ENCODE results near the gene WSCD1. TPM values are rescaled to one million over a fixed set of nuclear protein-coding genes. Genes with fewer than 3 reads are reported as not detected.

Gene WSCD1
- total and polyA plus RNA-seq, 2 donors (not counting 3 experiments of a cell fraction or from before 2014, with no cell fraction given), result 21.5 to 49.4 TPM

- Histone ChIP-seq H4K20me1 (replicated peaks; ENCODE audit: control insufficient read depth, extremely low read depth, insufficient read depth, low read length) (no peaks in the 10 kb centered on the region), H3K9me3 (replicated peaks; ENCODE audit: control insufficient read depth, insufficient read depth, low read length) (no peaks in the 10 kb centered on the region), H3K4me3 (replicated peaks in 1 of 3; ENCODE audit: insufficient read depth in 1 of 3, low read depth in 1 of 3, low read length in 3 of 3) (no peak overlapping the region), H3K27me3 (ENCODE audit: control insufficient read depth in 2 of 2, insufficient read depth in 2 of 2, low read length in 2 of 2) (peaks cover 0 to 8% of the 10 kb centered on the region in 2 experiments), H2AFZ (ENCODE audit: low read depth, low read length) (no peak overlapping the region), H3K36me3 (ENCODE audit: control insufficient read depth in 2 of 2, extremely low read depth in 1 of 2, insufficient read depth in 2 of 2, low read length in 2 of 2) (no peaks in the 10 kb centered on the region), H3K27ac (ENCODE audit: insufficient read depth, low read depth, low read length) (no peak overlapping the region), H3K79me2 (ENCODE audit: control insufficient read depth, insufficient read depth, low read length) (no peaks in the 10 kb centered on the region), H3K9me1 (replicated peaks; ENCODE audit: control insufficient read depth, extremely low read depth, insufficient read depth, low read length) (no peaks in the 10 kb centered on the region), H3K9ac (replicated peaks; ENCODE audit: extremely low read depth, insufficient read depth, low read length) (no peak overlapping the region), H3K4me2 (ENCODE audit: insufficient read depth, low read length) (no peak overlapping the region), H3K4me1 (ENCODE audit: control insufficient read depth, extremely low read depth, insufficient read depth, low read length) (no peaks in the 10 kb centered on the region)
- ChIA-PET POLR2A (no interaction called here), CTCF (interaction anchor here (1.4 kb wide), 1 partner anchor 18 kb away, joined by 4 read pairs; no protein-coding TSS in a partner anchor)
- FAIRE-seq (no peak), DNase-seq (ENCODE audit: low read depth, low spot score) (no peak)
- no TSS peak for BruUV-seq (replicated peaks)
- dilution Hi-C loops (cut with MboI; ENCODE audit: extremely low pct_ligation_motif_present, low sequenced_read_pairs), result no loop called here
- intact Hi-C loops (cut with micrococcal nuclease), result no loop called here
- TF ChIP-seq CTCF (IDR thresholded peaks at IDR 0.05; ENCODE audit: extremely low read depth in 1 of 2, insufficient read depth in 1 of 2, low read depth in 1 of 2, low read length in 2 of 2), result no peak
- no peak for TF ChIP-seq MAX (IDR thresholded peaks at IDR 0.05; ENCODE audit: insufficient read depth, insufficient read length)
- TF ChIP-seq MYC (IDR thresholded peaks at IDR 0.05; ENCODE audit: low read depth, low read length), result no peak
- no peak for TF ChIP-seq POLR2AphosphoS5 (IDR thresholded peaks at IDR 0.05; ENCODE audit: insufficient read depth, low read depth, low read length)
- no peak for TF ChIP-seq EZH2 (IDR thresholded peaks at IDR 0.05; ENCODE audit: borderline replicate concordance, low read depth, low read length, severe bottlenecking)
- TF ChIP-seq FOS (IDR thresholded peaks at IDR 0.05; ENCODE audit: borderline replicate concordance, insufficient read depth, low read length), result no peak
- no peak for TF ChIP-seq JUN (IDR thresholded peaks at IDR 0.05; ENCODE audit: borderline replicate concordance, insufficient read depth, insufficient read length, low read depth)
- TF ChIP-seq GATA2 (IDR thresholded peaks at IDR 0.05; ENCODE audit: insufficient read depth, insufficient read length, low read depth, low read length), result no peak
- TF ChIP-seq POLR2A (IDR thresholded peaks at IDR 0.05; ENCODE audit: low read depth, low read length), result no peak
Measured at GRCh38 chr17:6142701-6143100, 72.5 kb downstream of the WSCD1 start.

Data from endothelial cell of umbilical vein (primary cell).